B cell (primary cell): ENCODE measurements around the gene CDKN3. TPM values are rescaled to one million over a fixed set of nuclear protein-coding genes. Genes with fewer than 3 reads are reported as not detected.

Experiments used
- ATAC-seq: fragments of 200-7000 bp; cut with Tn5 transposase; one replicate; pipeline ENCODE4 v1.10.0; 2021; ENCODE audit warnings: low read depth, mild to moderate bottlenecking, moderate number of reproducible peaks, moderate library complexity
- CTCF ChIA-PET: fragments of 350-600 bp; sonication (Branson Sonifier 250); formaldehyde crosslinking; loops from one replicate; lab custom pipeline; 2021; ENCODE audit warnings: antibody characterized with exemption, inconsistent platforms; lab: Charles Lee
- POLR2A ChIA-PET: fragments of 350-600 bp; sonication (Branson Sonifier 250); formaldehyde crosslinking; loops from one replicate; lab custom pipeline; 2021; ENCODE audit warnings: antibody characterized with exemption; lab: Charles Lee
- DNase-seq: peaks from one replicate; pipeline ENCODE4 v3.0.0; 2013
- H2AFZ ChIP-seq: 2 replicates; pipeline ENCODE4 v1.6.1; 2012; ENCODE audit warnings: mild to moderate bottlenecking, low read depth, low read length; ENCODE audit not compliant: insufficient read depth, poor library complexity, severe bottlenecking
- H3K27ac ChIP-seq, 2 donors: 1 replicate in 1 of 2; 2 replicates in 1 of 2; pipeline ENCODE4 v1.5.1; 2012 to 2013; ENCODE audit warnings: low read length in 2 of 2, mild to moderate bottlenecking in 2 of 2, moderate library complexity in 1 of 2
- H3K27me3 ChIP-seq, 4 experiments: fragments of 200-600 bp in 1 of 4; sonication (generic) in 1 of 4; replicated peaks in 1 of 4; 1 replicate in 2 of 4; 2 replicates in 2 of 4; pipeline versions ENCODE4 v1.6.1 to v1.7.0; 2013 to 2016; ENCODE audit warnings: low read length in 3 of 4, mild to moderate bottlenecking in 2 of 4, mixed read lengths in 1 of 4, moderate library complexity in 1 of 4; ENCODE audit not compliant: insufficient read depth in 4 of 4, control insufficient read depth in 3 of 4; ENCODE audit errors: control extremely low read depth in 1 of 4
- H3K36me3 ChIP-seq, 2 experiments: replicated peaks in 1 of 2; 1 replicate in 1 of 2; 2 replicates in 1 of 2; pipeline versions ENCODE4 v1.6.1 to v1.7.1; 2013; ENCODE audit warnings: low read length in 1 of 2; ENCODE audit not compliant: insufficient read depth in 2 of 2, control insufficient read depth in 1 of 2; ENCODE audit errors: control extremely low read depth in 1 of 2, extremely low read depth in 1 of 2
- H3K4me1 ChIP-seq, 2 donors: fragments of 200-600 bp in 1 of 2; sonication (generic) in 1 of 2; 1 replicate in 1 of 2; 2 replicates in 1 of 2; pipeline versions ENCODE4 v1.5.1 to v1.6.1; 2013 to 2017; ENCODE audit warnings: low read length in 2 of 2; ENCODE audit not compliant: control insufficient read depth in 2 of 2, insufficient read depth in 2 of 2
- H3K4me2 ChIP-seq: replicated peaks from 2 replicates; pipeline ENCODE3; 2012; ENCODE audit warnings: mild to moderate bottlenecking, low read depth, low read length; ENCODE audit not compliant: poor library complexity, severe bottlenecking
- H3K4me3 ChIP-seq, 5 experiments: fragments of 200-600 bp in 1 of 5; sonication (generic) in 1 of 5; 1 replicate in 3 of 5; 2 replicates in 2 of 5; pipeline versions ENCODE4 v1.5.1 to v1.7.0; 2011 to 2016; ENCODE audit warnings: low read length in 4 of 5, mild to moderate bottlenecking in 4 of 5, low read depth in 2 of 5, control low read depth in 1 of 5, moderate library complexity in 1 of 5; ENCODE audit not compliant: insufficient read depth in 1 of 5; ENCODE audit errors: control extremely low read depth in 1 of 5, extremely low read depth in 1 of 5
- H3K79me2 ChIP-seq: fragments of 200-600 bp; sonication (generic); one replicate; pipeline ENCODE4 v1.6.0; 2016; ENCODE audit warnings: low read length; ENCODE audit not compliant: control insufficient read depth, insufficient read depth
- H3K9ac ChIP-seq: fragments of 200-600 bp; sonication (generic); 2 replicates; pipeline ENCODE4 v1.6.1; 2017; ENCODE audit warnings: mild to moderate bottlenecking, low read length, moderate library complexity
- H3K9me3 ChIP-seq, 3 donors: one replicate each; pipeline versions ENCODE4 v1.6.1 to v1.7.1; 2013; ENCODE audit warnings: low read length in 2 of 3; ENCODE audit not compliant: control insufficient read depth in 2 of 3, insufficient read depth in 1 of 3; ENCODE audit errors: control extremely low read depth in 1 of 3
- H4K20me1 ChIP-seq: 2 replicates; pipeline ENCODE4 v1.6.0; 2012; ENCODE audit warnings: mild to moderate bottlenecking, low read length; ENCODE audit not compliant: insufficient read depth, control insufficient read depth, poor library complexity, severe bottlenecking
- H3K27ac Mint-ChIP-seq: one replicate; pipeline ENCODE4 v1.8.0; 2021; ENCODE audit warnings: mixed read lengths
- H3K27me3 Mint-ChIP-seq: one replicate; pipeline ENCODE4 v1.8.0; 2021; ENCODE audit warnings: mixed read lengths
- H3K4me1 Mint-ChIP-seq: one replicate; pipeline ENCODE4 v1.8.0; 2021; ENCODE audit warnings: mixed read lengths
- H3K4me3 Mint-ChIP-seq: one replicate; pipeline ENCODE4 v1.8.0; 2021; ENCODE audit warnings: mixed read lengths
- H3K9me3 Mint-ChIP-seq: one replicate; pipeline ENCODE4 v1.8.0; 2022; ENCODE audit warnings: mixed read lengths; ENCODE audit not compliant: insufficient read depth
- CTCF ChIP-seq: fragments of 200-600 bp; IDR thresholded peaks from one replicate; pipeline ENCODE4 v1.8.0; 2022; ENCODE audit warnings: antibody characterized with exemption, mild to moderate bottlenecking
- EZH2 ChIP-seq: IDR thresholded peaks from 2 replicates; pipeline ENCODE4 v1.6.1; 2012; ENCODE audit warnings: borderline replicate concordance, low read depth, mild to moderate bottlenecking, moderate library complexity, low read length; ENCODE audit not compliant: insufficient read depth, poor library complexity, severe bottlenecking
- WGBS: methylation state at CpG from one replicate; pipeline ENCODE4 v1.1.5; 2013; ENCODE audit warnings: missing lambda C conversion rate; ENCODE audit not compliant: insufficient coverage; 5-methylcytosine and 5-hydroxymethylcytosine counted together
- intact Hi-C: fragments of 100-400 bp; cut with micrococcal nuclease; formaldehyde crosslinking; loops from one replicate; pipeline ENCODE4 v1.10.0; 2022
- polyA plus RNA-seq: library from polyadenylated mRNA; depleted of rRNA; stranded (reverse); fragments of >200 nt; gene quantifications from 2 replicates; pipeline ENCODE4 v1.2.3, GENCODE V29; 2012
- total RNA-seq, 2 donors: library from RNA; stranded (reverse); fragments of 120-200 nt in 1 of 2; gene quantifications; 1 replicate in 1 of 2; 2 replicates in 1 of 2; pipeline versions ENCODE4 v1.2.3 to v1.2.4, GENCODE V29; 2013 to 2022

The CDKN3 gene
- total and polyA plus RNA-seq, 2 donors (not counting 1 experiment from before 2014, with no cell fraction given): 0.42 to 1.0 TPM

GRCh38 chr14:54465654-54466053, 68.8 kb downstream of the CDKN3 start:
- no peak for ATAC-seq
- no peak overlapping the region for H3K4me3 Mint-ChIP-seq
- H3K9ac ChIP-seq: no peak overlapping the region
- H3K79me2 ChIP-seq: no peaks in the 10 kb centered on the region
- H3K27me3 ChIP-seq: no peaks in the 10 kb centered on the region
- H2AFZ ChIP-seq: no peak overlapping the region
- no peak for DNase-seq
- no peaks in the 10 kb centered on the region for H3K36me3 ChIP-seq
- TF ChIP-seq CTCF (no peak), EZH2 (no peak)
- CTCF ChIA-PET: no interaction called here
- intact Hi-C loops: no loop called here
- 100% methylated on average over 1 of the region's 4 CpGs for WGBS
- H3K4me3 ChIP-seq: no peak overlapping the region
- H3K27ac ChIP-seq: no peak overlapping the region
- H3K4me2 ChIP-seq: no peak overlapping the region
- H3K4me1 ChIP-seq: no peaks in the 10 kb centered on the region
- H3K4me1 Mint-ChIP-seq: no peaks in the 10 kb centered on the region
- peaks cover 7% of the 10 kb centered on the region for H3K9me3 Mint-ChIP-seq
- H3K9me3 ChIP-seq: peaks cover 0 to 10% (median 0%) of the 10 kb centered on the region in 3 donors
- H4K20me1 ChIP-seq: no peaks in the 10 kb centered on the region
- POLR2A ChIA-PET: no interaction called here
- peaks cover 4% of the 10 kb centered on the region for H3K27me3 Mint-ChIP-seq
- H3K27ac Mint-ChIP-seq: no peak overlapping the region

GRCh38 chr14:54467280-54467679, 70.5 kb downstream of the CDKN3 start:
- Histone ChIP-seq H2AFZ (no peak overlapping the region), H3K36me3 (no peaks in the 10 kb centered on the region), H3K79me2 (no peaks in the 10 kb centered on the region), H3K27me3 (no peaks in the 10 kb centered on the region), H4K20me1 (no peaks in the 10 kb centered on the region), H3K4me2 (no peak overlapping the region), H3K9me3 (peaks cover 0 to 10% (median 0%) of the 10 kb centered on the region in 3 donors), H3K9ac (no peak overlapping the region), H3K4me3 (no peak overlapping the region), H3K4me1 (no peaks in the 10 kb centered on the region), H3K27ac (no peak overlapping the region)
- TF ChIP-seq EZH2: no peak
- no peak for TF ChIP-seq CTCF
- CTCF ChIA-PET: no interaction called here
- H3K4me3 Mint-ChIP-seq: no peak overlapping the region
- no peak for ATAC-seq
- no peak for DNase-seq
- POLR2A ChIA-PET: no interaction called here
- no peak overlapping the region for H3K27ac Mint-ChIP-seq
- peaks cover 7% of the 10 kb centered on the region for H3K9me3 Mint-ChIP-seq
- H3K4me1 Mint-ChIP-seq: no peaks in the 10 kb centered on the region
- intact Hi-C loops: no loop called here
- H3K27me3 Mint-ChIP-seq: peaks cover 4% of the 10 kb centered on the region

Other genes starting within 250 kb of the CDKN3 start
- 42.8 and 52.0 TPM in 2 replicates for gene CNIH1, start 44.4 kb downstream of the CDKN3 start, total RNA-seq
- 37.9 and 66.4 TPM in 2 replicates for gene CNIH1, start 44.4 kb downstream of the CDKN3 start, polyA plus RNA-seq
- gene GMFB, start 92.0 kb downstream of the CDKN3 start, total RNA-seq: 42.6 and 49.8 TPM in 2 replicates
- gene GMFB, start 92.0 kb downstream of the CDKN3 start, polyA plus RNA-seq: 13.6 and 27.4 TPM in 2 replicates
- 15.8 and 17.9 TPM in 2 replicates for gene CGRRF1, start 112.9 kb downstream of the CDKN3 start, total RNA-seq
- 10.0 and 18.6 TPM in 2 replicates for gene CGRRF1, start 112.9 kb downstream of the CDKN3 start, polyA plus RNA-seq
- 12.7 and 13.7 TPM in 2 replicates for gene SAMD4A, start 170.1 kb downstream of the CDKN3 start, total RNA-seq
- 5.6 and 5.7 TPM in 2 replicates for gene SAMD4A, start 170.1 kb downstream of the CDKN3 start, polyA plus RNA-seq